Measurements from ENCODE around the gene ZBTB14.

Gene ZBTB14

GRCh38 chr18:5288517-5288935 is 7.0 kb downstream of the ZBTB14 start:
- no peak for DNase-seq

- DNase-seq, result no peak
These were observed 7.7 kb downstream of the ZBTB14 start for GRCh38 chr18:5287854-5288253.

DNA sequence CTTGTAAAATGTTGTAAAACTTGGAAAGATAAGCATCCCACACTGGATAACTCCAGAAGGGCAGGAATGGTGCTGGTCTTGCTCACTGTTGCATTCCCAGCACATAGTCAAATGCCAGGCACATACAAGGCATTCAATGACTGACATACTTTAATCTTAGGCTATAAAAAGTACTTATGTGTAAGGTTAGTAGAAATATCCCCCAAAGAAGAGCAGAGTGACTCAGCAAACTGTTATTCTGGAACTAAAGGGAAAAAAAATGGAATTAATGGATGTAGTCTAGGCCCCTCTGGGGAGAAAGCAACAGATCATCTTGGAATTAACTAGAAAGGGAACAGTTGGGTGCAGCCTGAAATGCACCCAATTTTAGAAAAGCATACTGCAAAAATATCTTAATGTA is 9.0 kb downstream of the ZBTB14 start:
- no peak for DNase-seq

GRCh38 chr18:5285326-5285725 is 10.2 kb downstream of the ZBTB14 start:
- DNase-seq, result no peak

- no peak for DNase-seq
These were observed 10.7 kb downstream of the ZBTB14 start for GRCh38 chr18:5284808-5285207.

GRCh38 chr18:5282770-5283169 is 12.8 kb downstream of the ZBTB14 start:
- no peak for DNase-seq

- DNase-seq, result no peak
These were observed 18.6 kb downstream of the ZBTB14 start for GRCh38 chr18:5276947-5277346.

- DNase-seq, result no peak
These were observed 19.7 kb downstream of the ZBTB14 start for GRCh38 chr18:5275872-5276271.

GRCh38 chr18:5268874-5269273 is 26.7 kb downstream of the ZBTB14 start:
- no peak for DNase-seq

- DNase-seq, result no peak
These were observed 28.8 kb downstream of the ZBTB14 start for GRCh38 chr18:5266721-5267120.

DNA sequence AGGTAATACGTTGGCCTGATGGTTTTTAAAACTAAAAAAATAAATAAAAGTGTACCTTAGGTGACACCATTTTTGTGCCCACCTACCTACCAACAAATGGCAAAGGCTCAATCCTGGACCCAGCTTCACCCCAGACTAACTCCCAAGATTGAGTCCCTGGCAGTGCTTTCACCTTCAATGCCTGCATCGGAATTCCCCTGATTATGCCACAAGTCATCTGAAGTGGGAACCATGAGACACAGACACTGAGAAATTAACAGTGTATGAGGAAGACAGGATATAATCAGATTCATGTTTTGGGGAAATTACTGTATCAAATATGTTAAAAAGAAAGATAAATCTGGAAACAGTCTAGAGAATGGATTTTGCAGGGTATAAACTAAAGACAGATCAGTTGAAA is 41.6 kb downstream of the ZBTB14 start:
- no peak for DNase-seq

GRCh38 chr18:5251117-5251516 is 44.4 kb downstream of the ZBTB14 start:
- DNase-seq, result no peak

GRCh38 chr18:5250603-5251002 is 44.9 kb downstream of the ZBTB14 start:
- no peak for DNase-seq

DNA sequence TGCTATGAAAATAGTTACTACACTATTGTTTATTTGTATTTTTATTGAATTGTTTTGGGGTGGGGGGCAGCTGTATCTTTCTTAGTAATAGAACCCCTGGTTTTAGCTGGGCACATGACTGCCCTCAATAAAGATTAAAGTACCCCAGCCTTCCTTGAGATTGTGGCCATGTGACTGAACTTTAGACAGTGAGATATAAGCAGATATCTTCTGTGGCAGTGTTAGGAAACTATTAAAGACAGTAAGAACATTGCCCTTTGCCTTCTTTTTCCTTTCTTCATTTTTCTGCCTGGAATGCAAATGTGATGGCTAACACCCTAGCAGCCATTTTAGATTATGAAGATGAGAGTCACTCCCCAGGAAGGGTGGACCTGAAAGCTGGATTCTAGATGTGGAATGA is 50.6 kb downstream of the ZBTB14 start:
- no peak for DNase-seq

DNA sequence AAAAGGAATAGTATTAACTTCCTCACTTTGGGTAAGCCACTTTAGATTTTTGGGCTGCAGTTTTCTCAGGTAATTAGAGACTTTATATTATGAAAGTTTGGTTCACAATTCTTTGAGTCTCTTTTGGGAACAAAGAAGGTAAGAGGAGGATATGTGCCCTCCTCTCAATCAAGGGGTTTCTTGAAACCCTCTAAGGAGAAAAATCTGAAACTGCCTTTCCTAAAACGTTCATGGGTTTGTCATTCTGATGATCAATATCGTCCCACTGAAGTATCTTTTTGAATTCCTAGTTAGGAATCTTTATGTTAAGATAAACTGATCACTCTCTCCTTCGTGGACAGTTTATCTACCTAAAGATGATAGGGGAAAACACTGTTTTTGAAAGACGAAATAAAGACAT is 56.1 kb downstream of the ZBTB14 start:
- no peak for DNase-seq
